SK-N-MC (cell line): ENCODE data around the gene KCNH3.

ENCODE experiments used
- EZH2 ChIP-seq: fragments of 200-600 bp; sonication (generic); IDR thresholded peaks from one replicate; pipeline ENCODE4 v1.6.1; 2017; ENCODE audit warnings: antibody characterized with exemption
- POLR2AphosphoS5 ChIP-seq: IDR thresholded peaks from 2 replicates; pipeline ENCODE4 v1.6.1; 2012; ENCODE audit warnings: mild to moderate bottlenecking, low read depth, low read length, borderline replicate concordance

- TF ChIP-seq POLR2AphosphoS5 (no peak), EZH2 (no peak)
Observed at GRCh38 chr12:49599961-49600360, 61.1 kb downstream of the KCNH3 start.
